NCI-H748 treated with DMSO at 0.1 percent for 48 hours (cell line): Measurements from ENCODE around the gene TPPP.

Experiments used
- DNase-seq: peaks from one replicate; lab custom pipeline; 2025; lab: John Stamatoyannopoulos, UW

TPPP gene

DNA sequence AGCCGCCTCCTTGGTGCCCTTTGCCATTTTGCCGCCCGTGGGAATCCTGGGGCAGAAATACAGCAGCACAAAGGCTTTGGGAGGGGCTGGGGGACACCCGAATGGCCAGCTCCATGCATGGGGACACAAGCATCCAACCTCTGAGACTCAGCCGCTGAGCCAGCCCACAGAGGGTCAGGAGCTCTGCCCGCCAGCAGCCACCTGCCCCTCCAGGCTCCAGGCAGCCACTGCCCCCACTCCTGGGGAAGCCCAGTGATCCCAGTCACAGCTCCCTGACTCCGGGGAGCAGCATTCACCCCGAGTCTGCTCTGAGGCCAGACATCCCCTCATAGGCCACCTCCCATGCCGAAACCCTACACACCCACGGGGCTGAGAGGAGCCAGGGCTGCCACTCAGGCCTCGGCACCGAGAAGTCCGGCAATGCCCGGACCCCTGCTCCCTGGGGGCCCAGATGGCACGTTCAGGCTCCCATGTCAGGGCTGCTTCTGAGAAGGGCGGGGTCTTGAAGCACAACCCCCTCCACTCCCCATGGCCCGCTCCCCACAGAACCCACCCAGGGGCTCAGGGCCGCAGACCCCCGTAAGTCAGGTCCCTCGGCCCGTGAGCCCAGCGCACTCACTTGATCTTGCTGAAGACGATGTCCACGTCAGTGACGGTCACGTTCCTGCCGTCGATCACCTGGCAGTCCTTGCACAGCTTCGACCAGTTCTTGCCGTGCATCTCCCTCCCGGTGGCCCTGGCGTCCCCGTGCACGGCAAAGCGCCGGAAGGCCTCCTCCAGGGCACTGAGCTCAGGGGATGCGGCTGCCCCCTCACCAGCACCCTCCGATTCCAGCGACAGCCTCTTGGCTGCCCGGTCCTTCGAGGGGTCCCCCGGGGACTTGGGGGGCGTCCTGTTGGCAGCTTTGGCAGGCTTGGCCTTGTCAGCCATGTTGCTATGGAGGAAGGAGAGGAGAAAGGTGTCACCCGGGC lies 15.7 kb downstream of the TPPP start:
- no peak for DNase-seq

DNA sequence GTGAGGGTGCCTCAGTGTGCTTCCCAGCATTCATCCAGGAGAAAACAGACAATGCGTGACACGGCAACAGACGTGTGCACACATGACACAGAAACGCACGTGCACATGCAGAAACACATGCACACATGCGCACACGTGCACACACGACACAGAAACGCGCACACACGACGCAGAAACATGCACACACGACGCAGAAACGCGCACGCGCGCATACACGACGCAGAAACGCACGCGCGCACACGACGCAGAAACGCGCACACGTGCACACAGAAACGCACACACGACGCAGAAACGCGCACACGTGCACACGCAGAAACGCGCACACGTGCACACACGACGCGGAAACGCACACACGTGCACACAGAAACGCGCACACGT lies 16.5 kb downstream of the TPPP start:
- no peak for DNase-seq

DNA sequence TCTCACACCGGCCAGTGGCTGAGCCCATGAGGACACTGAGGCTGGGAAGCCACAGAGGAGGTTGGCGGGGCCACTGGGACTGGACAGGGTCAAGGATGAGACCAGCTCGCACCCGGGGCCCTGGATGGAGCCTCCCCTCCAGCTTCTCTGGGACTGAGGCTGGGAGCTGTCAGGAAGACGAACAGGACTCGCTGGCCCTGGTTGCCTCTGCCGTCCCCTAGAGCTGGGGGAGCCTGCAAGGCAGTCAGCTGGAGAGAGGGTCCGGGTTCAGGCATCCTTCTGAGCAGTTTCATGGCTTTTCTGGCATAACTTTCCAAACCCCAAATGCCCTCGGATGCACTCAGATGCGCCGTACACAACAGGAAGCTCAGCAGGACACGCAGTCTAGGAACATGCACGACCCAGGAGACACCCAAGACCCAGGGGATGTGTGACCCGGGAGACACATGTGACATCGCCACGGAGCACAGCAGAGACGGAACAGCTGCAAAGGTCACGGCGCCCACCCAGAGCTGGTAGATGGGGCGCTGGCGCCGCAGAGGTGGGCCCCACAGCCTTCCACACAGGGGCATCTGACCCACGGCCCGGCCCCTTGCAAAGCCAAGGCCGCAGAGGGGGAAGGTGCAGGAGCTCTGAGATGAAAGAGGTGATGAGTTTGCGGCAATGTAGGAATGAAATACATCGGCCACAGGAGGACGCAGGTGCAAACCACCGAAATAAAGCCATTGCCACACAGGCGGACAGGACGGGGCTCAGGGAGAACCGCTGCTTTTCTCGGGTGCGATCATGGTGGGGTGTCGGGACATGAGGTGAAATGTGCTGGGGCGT lies 17.1 kb downstream of the TPPP start:
- no peak for DNase-seq

DNA sequence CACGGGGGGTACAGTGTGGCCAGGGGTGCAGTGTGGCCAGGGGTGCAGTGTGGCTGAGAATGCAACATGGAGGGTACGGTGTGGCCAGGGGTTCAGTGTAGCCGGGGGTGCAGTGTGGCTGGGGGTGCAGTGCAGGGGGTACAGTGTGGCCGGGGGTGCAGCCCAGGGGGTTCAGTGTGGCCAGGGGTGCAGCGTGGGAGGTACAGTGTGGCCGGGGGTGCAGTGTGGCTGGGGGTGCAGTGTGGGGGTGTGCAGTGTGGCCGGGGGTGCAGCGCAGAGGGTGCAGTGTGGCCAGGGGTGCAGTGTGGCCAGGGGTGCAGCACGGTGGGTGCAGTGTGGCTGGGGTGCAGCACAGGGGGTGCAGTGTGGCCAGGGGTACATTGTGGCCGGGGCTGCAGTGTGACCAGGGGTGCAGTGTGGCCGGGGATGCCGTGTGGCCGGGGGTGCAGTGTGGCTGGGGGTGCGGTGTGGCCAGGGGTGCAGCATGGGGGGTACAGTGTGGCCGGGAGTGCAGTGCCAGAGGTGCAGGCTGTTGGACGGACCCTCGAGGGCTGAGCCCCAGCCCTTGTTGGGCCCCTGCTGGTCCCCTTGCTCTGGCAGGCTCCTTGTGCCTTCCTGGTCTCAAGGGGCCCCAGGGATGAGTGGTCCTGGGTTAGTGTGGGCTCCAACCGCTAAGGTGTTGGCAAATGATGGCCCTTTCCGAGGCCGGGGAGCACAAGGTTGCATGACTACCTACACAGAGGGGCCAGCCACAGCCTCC lies 17.9 kb downstream of the TPPP start:
- DNase-seq, result no peak

DNA sequence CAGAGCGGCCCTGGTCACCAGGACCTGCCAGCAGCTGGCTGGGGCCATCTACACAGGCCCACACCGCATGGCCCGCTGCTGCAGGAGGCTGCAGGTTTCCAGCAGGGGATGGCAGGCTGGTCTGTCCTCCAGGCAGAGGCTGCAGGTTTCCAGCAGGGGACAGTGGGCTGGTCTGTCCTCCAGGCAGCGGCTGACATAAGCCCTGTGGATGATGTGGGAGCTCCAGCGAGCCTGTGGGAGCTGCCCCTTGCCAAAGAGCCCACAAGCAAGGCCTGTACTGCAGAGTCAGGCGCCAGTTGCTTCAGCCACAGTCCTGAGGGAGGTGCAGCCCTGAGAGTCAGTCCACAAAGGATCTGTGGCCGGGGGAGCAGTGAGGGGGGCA lies 18.5 kb downstream of the TPPP start:
- DNase-seq, result no peak

DNA sequence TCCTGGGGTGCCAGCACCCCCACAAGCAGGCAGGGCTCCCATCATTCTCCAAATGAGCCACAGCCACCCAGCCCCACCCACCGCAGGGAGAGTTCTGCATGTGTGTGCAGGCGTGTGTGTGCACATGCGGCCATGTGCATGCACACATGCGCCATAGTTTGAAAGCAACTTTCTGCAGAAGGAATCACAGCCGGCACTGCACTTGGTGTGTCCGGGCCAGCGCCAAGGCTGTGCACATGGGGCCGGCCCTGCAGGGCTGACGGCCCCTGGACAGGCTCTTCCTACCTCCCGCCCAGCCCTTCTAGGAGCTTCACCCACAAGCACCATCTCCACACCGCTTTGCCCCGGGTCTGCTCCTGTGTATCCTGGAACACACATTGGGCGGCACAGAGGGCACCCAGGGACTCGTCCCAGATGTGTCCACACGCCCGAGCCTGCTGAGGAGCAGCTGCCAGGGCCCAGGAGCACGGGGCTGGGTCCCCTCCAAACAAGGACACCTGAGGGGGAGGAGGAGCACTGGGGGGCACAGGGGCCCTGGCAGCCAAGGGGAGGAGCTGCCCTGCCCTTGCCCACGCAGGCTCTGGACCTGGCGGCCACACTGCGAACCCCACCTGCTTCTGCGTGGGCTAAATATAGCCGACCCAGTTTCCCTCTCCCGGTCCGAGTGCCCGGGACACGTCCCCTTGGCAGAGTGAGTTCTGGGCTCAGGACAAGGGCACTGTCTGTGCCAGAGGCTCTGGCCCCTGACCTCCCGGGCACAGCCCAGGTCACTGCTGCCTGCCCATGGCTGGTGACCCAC lies 19.1 kb downstream of the TPPP start:
- DNase-seq, result no peak

DNA sequence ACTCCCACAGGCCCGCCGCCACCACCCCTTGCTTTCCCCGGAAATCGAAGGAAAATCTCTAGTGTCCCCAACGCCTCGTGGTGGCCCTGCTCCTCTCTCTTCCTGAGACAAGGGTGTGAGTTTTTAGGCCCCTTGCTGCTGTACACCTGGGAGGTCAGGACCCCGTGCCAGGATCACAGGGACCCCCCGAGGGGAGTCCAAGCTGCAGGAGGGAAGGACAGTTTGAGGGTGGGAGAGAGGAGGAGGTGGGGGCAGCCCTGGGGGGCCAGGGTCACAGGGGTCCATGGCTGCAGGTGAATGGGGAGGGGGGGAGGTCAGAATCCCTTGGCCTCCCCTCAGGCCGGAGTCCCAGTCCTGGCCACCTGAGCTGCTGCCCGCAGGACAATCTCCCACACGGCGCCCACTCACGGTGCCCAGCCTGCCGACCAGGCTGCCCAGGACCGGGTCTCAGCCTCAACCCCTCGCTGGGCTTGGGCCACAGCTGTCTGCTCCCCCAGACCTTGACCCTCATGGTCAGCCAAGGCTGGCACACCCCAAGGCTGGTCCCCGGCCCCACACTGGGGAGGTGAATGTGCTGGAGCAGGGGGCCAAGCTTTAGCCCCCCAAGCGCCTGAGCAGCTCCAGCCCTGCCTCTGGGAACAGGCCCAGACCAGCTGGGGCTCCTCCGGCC lies 19.9 kb downstream of the TPPP start:
- no peak for DNase-seq

DNA sequence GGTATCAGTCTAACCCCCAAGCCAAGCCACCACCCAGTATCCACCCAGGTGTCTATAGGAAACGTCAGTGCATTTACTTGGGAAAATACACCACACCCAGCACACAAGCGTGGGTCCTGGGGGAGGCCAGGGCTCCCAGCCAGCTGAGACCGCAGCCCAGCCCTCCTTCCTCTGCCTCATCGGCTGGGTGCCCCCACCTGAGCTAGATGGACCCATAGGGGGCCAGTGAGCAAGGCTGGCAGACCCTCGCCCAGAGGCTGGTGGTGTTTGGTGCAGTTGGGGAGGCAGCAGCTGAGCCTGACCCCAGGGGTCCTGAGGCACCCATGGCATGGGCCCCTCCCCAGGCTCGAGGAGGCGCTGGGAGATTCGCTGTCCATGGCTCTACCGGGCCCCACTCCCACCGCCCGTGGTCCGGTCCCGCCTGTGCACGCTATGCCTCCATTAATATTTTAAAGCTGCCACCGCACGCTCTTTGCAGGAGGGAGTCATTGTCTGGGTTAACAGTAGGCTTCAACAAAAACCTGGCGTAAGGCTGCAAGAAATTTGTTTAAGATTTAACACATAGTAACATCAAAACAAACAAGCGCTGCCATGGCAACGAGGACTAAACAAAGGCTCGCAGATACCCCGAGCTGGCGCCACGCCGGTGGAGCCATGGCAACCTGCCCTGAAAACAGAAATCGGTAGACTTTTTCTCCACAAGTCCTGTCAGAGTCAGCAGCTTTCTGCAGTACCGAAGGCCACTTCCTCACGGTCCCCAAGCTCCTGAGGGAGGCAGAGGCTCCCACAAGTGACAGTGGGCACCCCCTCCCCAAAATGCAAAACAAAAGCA lies 20.6 kb downstream of the TPPP start:
- peak; percentile 100 for DNase-seq

DNA sequence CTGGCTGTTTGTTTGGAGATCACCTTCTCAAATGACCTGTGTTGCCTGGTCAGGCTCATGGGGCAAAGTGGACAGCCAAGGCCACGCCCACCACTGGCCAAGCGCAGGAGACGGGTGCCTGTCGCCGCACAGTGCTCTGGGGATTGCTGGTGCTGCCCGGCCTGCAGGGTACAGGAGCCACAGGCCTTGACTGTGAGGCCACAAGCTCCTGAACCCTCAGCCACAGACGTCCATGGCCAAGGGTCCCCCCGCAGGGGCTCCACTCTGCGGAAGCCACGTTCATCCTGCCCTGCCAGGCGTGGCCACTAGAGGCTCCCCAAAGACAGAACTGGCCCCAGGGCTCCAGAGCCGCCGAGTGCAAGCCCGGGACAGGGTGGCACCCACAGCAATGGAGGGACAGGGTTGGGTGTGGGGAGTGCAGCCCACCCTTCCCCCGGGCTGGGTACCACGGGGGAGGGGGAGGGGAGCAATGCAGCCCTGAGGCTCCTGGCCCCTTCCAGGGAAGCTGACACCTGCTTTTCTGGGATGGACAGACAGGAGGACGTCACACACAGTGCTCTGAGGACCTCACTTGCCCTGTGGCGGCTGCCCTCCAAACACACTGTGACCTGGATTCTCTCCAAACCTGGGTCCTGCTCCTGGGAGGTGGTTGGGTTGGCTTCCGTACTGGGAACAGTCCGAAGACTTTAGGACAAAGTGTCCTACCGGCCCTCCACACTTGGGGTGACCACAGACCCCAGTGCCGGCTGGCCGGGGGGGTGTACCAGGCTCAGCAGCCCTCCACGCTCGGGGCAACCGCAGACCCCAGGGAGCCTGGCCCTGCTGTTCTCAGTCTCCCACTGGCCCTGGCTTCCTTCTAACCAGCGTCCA lies 21.5 kb downstream of the TPPP start:
- DNase-seq, result peak; percentile 84

DNA sequence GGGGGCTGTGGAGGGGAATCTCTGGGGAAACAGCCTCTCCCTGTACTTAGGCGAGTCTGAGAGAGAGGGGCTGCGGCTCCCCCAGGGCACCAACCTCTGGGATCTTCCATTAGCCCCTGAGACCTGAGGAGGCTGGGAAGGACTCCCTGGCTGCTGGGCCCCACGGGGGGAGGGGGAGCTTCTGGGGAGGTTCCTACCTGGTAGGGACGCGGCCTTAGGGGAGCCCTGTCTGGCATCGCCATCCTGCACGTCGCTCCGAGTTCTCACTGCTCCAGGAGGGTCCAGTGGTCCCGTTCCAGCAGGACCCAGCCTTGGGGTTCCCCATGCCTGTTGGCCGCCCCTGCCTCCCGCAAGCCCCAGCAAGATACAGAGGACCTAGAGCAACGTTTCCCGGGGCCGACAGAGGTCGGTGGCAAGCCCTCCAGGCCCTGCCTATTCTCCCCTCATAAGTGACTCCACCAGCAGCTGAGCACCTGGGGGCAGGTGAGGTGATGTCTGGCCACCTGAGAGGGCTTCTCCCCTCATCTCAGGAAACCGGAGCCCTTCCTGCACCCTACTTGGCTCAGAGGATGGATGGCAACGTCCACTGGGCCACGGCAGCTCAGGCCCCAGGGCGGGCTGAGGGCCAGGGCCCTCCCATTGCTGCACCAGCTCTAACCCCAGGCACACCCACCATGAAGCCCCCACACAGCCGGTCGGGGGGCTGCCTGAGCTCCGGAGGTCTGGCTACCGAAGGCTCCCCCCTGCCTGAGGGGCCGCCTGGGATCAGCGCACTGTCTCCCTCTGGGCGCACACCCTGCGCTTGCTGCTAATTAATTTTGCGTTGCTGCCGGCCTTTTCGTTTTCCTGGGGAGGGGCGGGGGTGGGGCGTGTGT lies 22.5 kb downstream of the TPPP start:
- DNase-seq, result no peak

DNA sequence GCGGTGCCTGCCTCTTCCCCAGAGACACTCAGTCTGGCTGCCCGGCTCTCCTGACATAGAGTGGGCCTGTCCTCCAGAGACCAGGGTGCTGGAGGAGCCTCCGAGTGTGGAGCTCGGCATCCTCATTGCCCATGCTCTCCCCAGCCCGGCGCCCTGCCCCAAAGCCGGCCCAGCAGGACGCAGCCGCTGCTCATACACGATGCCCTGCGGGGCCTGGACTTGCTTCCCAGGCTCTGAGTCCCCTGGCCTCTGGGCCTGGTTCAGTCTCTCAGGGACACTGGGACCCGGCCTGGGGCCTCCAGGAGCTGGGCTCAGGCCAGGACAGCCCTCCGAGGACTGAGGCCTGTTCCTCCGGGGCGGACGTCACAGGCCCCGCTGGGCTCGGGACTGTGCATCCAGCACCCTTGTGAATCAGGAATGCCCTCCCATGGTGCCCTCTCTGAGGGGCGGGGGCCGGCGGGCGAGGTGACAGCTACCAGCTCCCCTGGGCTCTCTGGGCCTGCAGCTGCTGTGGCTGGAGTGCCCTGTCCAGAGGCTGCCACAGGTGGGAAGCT lies 23.2 kb downstream of the TPPP start:
- DNase-seq, result no peak

DNA sequence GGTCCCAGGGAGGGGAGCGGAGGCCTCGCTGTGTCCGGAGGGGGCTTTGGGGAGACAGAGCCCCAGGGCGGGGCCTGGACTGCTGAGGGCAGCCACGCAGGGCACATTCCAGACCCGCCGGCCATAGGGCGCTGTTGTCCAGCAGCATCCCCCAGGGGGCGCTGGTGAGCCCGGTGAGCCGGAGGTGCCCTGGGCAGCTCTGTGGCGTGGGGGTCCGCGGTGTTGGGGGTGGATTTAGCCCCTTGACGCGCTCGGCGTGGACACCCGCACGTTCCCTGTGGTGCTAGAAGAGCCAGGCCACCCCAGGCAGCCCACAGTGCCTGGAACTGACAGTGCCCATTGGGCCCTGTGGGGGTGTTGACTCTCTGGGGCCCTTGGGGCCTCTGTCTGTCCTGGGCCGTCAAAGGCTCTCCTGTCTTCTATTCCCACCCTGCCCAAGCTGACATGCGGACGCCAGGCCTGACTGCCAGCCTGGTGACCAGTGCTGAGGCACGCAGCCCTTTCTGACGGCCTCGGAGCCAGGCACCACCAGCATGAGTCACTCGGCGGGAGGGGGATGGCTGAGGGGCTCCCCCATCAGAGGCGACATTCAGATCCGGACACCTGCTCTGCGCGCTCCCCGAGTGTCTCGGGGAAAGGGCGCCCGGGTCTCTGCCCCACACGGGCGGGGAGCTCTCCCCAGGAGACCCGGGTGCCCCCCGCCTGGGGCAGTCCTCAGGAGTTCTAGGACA lies 23.9 kb downstream of the TPPP start:
- DNase-seq, result no peak

DNA sequence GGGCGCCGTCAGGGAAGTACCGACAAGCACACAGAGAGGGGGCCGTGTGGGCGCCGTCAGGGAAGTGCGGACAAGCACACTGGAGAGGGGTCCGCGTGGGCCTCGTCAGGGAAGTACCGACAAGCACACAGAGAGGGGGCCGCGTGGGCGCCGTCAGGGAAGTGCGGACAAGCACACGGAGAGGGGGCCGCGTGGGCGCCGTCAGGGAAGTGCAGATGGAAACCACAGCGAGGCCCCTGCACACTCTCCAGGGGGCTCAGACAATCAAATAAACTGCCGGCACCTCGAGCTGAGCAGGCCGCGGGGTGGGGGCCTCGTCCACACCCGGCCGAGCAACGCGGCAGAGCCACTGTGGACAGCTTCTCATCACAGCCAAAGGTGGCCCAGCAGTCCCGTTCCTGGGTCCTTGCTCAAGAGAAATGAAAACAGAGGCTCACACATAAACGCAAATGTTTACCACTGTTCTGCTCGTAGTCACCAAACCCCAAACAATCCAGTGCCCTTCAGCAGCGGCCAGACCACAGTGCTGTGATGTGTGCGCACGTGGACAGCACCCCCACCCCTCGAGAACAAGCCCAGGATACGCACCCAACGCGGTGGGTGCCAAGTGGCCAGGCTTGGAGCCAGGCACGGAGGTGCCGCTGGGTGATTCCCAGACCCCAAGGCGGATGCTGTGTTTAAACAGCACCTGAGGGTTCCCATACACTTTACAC lies 24.7 kb downstream of the TPPP start:
- DNase-seq, result no peak

DNA sequence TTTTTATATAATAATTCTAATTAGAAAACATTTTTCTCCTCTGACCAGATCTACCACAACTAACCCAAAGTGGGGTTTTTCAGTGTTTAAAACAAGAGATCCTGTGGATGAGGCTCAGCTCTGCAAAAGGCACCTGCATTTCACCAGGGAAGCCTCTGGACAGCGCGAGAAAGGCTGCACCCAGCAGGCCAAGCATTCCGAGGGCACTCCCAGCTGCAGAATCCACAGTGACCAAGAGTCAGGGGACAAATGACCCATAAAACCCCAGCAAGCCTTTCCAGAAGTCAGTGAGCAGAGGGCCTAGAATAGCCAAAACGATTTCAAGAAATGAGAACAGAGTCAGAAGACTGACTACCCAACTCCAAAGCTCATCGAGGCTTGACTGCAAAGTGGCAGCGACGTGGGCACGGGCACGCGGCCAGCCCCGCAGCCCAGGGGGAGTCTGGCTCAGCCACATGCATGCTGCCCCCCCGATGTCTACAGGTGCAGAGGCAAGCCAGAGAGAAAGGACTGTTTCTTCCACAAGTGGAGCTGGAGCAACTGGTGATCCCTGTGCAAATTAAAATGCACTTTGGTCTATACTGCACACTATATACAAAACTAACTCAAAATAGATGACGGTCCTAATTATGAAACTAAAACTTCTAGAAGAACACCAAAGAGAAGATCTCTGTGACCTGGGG lies 26.2 kb downstream of the TPPP start:
- no peak for DNase-seq

DNA sequence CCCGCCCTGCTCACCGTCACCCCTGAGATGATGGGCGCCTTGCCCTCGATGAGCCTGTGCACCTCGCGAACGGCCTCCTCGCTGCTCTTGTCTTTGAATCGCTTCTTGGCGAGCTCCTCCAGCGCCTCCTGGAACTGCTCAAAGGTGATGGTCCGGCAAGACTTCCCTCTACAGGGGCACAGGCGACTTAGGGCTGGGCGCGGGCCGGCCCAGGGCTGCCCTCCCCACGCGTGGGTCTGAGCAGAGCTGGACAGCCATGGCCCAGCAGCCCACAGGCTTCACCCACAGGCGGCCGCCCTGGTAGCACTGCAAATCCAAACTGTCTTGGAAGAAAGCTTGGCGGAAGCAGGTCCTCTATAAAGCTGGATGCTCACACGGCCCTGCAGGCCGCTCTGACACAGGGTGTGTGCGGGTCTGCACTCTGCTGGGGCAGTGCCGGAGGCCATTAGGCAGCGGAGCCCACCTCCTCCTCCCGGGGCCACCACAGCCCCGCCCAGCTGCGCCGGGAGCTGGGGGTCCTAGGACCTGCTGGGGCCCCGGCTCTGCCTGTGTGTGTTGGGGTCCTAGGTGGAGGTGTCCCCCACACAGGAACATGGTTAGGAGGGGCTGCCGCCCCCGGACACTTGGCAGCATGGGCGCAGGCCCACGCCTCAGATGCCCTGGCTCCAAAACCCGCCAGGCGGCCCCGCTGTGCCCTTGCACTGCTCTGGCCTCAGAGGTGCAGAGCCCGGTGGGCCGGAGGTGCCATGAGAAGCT lies 27.0 kb downstream of the TPPP start:
- no peak for DNase-seq
